ENCODE data around the gene PHF5A.
"Not testable (repeated sequence)": the region's sequence is repeated elsewhere in the genome, so short reads cannot be mapped to it uniquely, and the experiment has no call there.

The PHF5A gene

DNA sequence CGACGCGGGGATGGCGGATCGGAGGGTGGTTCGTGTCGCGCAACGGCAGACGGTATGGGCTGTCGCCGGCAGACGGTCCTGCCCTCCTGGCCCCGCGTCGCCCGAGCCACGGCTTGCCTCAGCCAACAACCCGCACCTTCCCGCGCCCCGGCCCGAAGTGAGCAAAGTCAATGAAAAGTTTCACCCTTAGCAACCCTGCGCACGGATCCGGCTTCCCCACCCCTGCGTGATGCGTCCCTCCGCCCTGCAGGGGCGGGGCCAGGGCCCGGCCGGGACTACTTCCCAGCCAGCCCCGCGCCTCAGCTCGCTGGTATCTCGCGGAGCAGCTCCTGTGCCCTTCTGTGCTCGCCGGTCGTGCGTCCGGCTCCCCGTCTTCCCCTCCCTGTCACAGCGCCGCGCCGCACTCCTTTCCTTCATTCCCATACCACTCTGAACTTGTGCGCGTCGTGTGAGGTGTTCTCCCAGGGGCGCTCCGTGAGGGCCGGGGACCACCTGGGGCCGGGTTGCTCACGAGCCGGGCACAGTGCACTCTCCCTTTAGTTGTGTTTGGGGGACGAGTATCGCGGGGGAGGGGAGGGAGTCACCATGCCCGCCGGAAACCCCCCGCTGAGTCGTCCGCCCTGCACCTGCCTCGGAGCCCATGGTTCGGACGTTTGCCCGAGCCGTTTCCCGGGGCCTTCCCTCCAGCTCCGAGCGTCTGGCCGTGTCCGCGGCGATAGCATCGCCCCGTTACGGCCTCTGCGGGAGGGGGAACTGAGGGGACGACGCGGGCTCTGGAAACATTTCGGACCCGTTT is 21.7 kb downstream of the PHF5A start, which contains the start of gene TOB2:
Gene TOB2 (minus strand): TSS at position 163 of the 796 bp plus-strand sequence. CDS start 9,456 bp downstream, outside the sequence.
- peak; percentile 95 for DNase-seq (ENCODE audit: low spot score)

DNA sequence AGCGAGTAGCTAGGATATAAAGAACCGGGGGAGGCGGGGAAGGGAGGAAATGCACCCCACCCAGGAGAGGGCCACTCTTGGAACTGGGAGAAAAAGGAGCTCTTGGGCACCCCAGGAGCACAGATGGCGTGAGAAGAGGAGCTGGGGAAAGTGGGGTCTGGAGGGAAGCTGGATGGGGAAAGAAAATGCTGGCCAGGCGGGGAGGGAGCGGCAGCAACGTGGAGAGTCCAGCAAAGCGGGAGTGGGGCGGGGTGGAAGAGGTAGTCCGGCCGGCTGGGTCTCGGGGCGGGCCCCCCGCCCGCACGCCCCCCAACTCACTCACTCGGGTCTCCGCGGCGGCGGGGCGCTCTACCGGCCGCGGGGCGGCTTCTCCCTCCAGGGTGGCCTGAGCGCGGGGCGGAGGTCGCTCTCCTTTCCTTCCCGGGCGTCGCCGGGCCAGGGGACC is 22.4 kb downstream of the PHF5A start:
- DNase-seq (ENCODE audit: low spot score) = no peak

DNA sequence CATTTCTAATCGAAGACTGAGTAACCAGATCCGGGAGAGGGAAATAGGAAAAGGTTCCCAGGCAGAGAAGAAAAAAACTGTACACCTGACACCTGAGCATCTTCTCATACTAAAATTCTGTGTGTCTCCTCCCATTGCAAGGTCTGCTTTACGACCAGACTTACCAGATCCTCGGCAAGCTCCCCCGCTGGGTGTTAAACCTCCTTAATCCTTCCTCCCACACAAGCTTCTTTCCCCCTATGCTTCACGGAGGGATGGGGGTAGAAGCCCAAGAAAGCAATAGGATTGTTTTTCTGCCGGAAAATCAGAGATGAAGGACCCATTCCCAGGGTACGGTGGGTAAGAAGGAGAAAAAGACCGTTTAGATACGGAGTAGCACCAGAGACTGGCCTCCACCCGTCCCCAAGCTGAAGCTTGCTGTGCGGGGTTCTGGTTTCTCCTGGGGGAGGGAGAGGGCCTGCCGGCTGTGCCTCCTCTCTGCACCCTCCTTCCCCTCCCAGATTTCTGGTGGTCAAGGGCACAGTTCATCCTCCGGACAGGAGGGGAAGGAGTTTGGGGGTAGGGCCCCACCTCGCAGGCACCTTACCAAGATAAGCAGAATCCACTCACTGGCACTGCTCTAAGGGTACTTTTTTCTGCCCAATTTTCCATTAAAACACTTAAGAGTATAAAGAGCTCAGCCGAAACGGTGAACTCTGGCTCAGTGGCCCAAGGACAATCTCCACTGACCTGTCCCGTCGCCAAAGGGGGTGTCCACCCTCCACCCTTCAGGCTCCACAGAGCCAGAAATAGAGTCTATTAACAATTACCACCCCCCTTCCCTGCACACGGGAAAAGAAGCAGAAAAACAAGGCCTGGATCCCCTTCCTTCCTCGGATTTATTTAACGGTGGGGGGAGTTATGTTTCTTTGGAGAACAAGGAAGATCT is 23.1 kb downstream of the PHF5A start:
- peak; percentile 10 for DNase-seq (ENCODE audit: low spot score)

DNA sequence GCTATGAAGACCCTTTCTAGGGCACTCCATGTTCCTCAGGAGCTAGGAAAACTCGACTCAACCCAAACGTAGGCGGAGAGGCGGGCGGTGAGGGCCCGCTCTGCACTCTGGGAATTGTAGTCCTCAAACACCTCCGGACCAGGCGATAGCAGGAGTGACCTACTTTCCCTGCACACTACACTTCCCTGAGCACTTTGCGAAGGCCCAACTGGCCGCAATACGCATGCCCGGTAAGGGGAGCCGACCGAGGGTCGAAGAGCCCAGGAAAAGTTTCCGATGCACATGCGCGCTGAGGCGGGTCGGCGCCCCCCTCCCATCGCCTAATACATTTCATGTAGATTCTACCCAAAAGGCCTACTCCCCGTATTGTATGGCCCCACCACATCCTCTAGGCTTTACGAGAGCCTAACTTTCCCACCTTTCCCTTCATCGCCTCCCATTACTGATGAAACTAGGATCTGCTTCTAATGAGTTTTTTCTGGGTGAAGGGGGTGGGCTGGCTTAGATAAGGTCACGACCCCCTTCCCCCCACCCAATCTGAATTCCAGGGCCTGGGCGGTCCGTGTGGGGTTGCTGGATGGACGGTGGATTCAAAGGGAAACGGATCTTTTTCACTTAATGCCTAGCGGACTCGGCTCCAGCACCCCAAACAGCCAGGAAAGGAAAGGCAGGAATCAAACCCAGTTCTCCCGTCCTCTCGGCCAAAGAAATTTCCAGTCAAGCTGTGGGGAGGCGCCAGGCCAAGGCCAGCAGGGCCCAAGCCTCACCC is 23.9 kb downstream of the PHF5A start:
- DNase-seq (ENCODE audit: low spot score) = peak; percentile 91

DNA sequence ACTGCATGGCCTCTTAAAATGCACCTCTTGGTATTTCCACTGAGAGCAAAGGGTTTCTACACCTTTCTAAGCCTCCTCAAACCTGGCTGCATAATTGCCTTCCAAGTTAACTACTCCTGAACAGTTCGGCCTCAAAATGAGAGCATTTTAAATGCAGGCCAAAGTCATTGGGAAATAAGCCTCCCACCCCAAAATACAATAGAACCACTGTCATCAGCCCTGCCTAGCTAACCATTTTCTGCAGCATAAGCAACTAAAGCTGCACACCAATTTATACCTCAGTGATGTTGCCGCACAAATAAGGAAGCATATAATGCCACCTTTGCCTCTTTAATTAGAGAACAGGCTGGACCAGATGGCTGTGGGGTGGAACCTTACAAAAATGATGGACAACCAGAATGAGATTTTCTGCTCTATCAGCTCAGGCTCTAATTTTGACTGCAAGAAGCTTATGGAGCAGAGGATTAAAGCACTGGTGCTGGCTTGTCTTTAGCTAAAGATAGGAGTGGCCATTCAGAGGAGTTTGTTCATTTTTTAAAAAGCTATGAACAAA is 26.2 kb downstream of the PHF5A start:
- DNase-seq (ENCODE audit: low spot score) = no peak

DNA sequence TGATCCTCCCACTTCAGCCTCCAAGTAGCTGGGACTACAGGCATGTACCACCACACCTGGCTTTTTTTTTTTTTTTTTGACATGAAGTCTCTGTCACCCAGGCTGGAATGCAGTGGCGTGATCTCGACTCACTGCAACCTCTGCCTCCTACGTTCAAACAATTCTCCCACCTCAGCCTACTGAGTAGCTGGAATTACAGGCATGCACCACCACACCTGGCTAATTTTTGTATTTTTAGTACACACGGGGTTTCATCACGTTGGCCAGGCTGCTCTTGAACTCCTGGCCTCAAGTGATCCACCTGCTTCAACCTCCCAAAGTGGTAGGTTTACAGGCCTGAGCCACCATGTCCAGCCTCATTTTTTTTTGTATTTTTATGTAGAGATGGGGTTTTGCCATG is 28.0 kb downstream of the PHF5A start:
- DNase-seq (ENCODE audit: low spot score) = not testable (repeated sequence)

DNA sequence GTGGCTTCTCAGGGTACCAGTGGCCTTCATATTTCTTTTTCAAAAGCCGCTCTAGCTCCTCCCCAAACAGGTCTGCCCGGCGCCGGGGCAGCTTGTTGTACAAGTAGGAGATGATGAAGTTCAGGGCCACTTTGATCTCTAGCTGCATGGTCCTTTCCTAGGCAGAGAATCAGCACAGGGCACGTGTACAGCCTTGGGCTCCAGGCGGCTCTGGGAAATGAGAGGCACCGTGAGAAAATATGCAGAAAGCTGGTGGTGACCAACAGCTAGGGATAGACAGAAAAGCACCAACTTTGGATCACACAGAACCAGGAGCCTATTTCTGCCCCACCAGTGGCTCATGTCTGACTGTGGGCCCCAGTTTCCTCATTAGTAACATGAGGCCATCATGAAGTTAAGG is 31.3 kb downstream of the PHF5A start:
- no peak for DNase-seq (ENCODE audit: low spot score)

DNA sequence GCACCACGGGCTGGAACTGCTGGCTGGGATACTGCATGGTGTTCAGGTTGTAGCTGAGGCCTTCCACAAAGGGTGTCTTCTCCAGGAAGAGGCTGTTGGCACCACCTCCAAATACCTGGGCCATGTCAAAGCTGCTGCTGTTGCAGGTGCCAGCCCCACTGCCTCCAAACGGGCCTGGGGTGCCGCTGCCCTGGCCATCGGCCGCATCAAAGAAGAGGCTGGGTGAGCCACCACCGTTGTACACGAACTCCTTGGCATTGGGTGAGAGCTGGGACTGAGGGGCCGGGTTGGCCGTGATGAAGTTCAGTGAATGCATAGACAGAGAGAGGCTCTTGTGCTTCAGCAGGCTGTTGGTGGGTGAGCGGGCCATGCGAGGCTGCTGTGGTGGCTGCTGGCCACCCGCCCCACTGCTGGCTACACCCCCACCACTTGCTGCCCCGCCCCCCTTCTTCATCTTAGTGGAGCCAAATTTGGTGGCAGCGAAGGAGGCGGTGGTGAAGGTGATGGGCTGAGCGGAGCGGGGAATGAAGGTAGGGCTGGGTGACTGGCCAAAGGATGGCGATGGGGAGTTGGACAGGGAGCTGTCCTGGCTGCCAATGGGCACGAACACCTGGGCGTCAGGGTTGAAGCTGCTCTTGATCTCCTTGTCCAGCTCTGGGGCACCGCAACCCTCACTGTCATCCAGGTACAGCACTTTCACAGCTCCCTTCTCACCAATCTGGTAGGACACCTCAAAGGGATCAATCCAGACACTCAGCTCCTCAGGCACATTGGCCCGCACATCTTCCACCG is 32.0 kb downstream of the PHF5A start:
- no peak for DNase-seq (ENCODE audit: low spot score)

DNA sequence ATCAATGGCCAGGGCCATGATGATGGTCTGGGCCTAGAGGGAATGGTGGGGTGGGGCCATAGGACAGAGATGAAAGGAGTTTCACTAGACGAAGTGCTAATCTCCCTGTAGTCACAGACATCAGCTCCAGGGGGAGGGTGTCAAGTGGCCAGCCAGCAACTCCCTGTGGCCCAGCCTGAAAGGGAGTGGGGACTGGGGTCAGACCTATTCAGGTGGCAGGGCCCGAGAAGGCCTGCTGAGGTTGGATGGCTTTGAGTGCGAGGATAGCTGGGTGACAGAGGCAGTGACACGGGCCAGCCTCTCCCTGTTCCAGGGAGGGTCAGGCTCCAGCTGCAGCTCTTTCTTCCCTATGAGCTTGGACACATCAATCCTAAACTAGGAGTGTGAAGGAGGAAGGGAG is 32.9 kb downstream of the PHF5A start:
- no peak for DNase-seq (ENCODE audit: low spot score)

DNA sequence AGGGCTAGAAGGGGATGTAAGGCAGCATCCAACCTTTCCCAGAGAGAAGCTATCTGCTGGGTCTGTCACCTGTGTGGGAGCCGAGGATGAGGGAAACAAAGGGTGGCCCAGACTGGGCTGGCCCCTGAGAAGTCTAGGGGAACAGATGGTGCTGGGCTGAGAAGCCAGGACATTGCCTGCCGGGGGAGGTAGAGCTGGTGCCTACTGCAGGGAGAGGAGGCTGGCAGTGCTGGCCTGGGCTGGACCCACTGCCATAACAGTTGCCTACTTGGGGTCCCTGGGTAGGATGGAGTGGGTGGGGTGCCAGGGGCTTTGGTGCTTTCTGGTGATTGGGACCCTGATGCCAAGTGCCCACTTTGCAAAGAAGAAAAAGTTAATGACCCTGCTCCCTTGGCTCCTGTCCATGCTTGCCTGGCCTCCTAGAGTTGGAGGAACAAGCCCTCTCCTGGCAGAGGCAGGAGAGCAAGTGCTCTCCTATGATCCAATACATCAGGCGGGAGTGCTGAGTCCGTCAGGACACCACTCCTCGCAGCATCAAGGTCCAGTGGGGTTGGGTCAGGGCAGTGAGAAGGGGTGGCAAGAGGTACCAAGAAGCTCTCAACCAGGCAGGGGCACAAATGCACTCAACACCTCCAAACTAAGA is 34.0 kb downstream of the PHF5A start:
- DNase-seq (ENCODE audit: low spot score) = not testable (repeated sequence)

DNA sequence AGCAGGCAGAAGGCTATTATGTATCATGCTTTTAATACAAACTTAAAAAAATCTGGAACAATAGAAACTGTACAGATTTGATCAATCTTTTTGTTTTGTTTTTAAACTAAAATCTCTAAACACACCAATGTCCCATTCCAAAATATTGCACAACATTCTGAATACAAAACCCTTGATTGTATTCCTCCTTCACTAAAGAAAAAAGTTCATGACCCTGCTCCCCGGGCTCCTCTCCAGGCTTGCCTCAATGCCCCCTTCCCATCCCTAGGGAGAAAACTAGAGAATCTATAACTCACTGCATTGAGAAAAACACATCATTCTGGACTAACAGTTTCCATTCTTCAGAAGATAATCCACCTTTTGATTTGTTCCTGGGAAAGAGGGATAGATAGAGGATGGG is 35.0 kb downstream of the PHF5A start:
- not testable (repeated sequence) for DNase-seq (ENCODE audit: low spot score)

DNA sequence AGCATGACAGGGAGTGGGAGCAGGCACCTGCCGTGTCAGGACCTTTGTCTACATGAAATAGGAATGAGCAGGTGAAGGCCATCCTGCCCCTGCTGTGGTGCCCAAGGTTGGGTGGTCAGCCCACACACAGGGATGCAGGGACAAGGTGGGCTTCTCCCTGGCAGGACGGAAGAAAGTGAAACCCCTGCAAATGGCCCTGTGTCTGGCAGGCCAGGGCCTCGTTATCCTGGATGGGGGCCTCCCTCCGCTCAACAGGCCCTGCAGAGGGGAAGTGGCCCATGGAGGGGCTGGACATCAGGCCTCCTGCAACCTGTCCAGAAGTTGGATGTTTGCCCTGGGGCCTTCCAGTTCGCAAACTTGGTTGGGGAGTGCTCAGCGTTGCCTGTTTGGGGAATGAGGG is 36.8 kb downstream of the PHF5A start:
- no peak for DNase-seq (ENCODE audit: low spot score)

DNA sequence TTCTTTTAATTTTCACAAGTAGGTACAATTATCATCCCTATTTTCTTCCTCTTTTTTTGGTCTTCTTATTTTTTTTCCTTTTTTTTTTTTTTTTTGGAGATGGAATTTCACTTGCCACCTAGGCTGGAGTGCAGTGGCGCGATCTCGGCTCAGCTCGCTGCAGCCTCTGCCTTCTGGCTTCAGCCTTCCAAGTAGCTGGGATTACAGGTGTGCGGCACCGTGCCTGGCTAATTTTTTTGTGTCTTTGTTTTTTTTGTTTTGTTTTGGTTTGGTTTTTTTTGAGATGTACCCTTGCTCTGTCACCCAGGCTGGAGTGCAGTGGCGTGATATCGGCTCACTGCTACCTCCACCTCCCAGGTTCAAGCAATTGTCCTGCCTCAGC is 38.5 kb downstream of the PHF5A start:
- DNase-seq (ENCODE audit: low spot score) = no peak

DNA sequence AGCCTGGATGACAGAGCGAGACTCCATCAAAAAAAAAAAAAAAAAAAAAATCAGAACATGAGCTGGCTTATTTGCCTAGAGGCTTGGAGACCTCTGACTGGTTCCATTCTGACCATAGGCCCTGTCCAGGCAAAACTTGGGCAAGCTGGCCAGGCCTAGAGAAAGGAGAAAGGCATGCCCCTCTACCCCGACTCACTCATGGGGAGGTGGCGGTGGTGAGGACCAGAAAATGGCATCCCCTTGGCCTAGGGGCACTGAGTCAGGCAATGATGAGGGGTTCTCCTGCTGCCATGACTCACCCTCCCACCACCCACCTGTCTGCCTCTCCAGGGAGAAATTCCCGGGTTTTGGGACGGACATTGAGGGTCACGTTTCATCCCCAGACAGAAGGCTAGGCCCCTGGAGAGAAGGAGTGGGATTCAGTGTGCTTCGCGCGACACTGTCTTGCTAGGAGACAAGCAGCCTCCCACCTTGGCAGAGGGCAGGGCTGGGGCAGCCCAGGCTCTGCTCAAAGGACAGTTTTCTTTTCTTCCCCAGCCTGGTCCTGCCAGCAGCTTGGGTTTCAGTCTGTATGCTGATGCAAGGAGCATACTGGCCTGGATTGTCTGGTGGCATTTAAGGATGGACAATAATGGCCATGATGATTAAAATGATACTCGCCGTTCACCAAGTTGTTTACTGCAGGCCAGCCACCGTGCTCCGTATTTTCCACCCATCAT is 39.1 kb downstream of the PHF5A start:
- DNase-seq (ENCODE audit: low spot score) = no peak

DNA sequence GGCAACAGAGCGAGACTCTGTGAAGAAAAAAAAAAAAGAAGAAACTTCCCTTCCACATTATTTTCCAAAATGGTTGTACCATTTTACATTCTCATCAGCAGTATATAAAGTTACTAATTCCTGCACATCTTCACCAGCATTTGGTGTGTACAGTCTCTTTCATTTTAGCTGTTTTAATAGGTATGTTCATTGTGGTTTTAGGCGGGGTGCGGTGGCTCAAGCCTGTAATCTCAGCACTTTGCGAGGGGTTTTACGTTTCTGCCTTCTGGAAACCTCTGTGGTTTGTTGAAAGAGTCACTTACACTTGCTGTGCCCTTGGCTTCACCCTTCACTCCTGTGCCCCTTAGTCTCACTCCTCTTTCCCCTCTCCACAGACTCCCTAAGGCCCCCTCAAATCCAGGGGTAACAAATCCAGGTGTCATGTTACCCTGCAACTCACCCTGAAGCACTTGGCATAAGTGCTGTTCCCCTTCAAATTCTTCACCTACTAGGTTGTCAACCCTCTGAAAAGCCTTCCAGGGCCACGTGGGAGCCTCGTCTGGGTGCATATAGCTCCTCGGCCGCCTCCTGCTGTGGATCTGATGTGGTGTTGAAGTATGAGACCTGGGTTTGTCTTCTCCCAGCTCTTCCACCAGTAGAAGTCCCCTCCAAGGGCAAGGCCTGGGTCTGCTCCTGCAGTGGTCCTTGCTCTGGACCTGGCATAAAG is 42.7 kb downstream of the PHF5A start:
- DNase-seq (ENCODE audit: low spot score) = peak; percentile 53

DNA sequence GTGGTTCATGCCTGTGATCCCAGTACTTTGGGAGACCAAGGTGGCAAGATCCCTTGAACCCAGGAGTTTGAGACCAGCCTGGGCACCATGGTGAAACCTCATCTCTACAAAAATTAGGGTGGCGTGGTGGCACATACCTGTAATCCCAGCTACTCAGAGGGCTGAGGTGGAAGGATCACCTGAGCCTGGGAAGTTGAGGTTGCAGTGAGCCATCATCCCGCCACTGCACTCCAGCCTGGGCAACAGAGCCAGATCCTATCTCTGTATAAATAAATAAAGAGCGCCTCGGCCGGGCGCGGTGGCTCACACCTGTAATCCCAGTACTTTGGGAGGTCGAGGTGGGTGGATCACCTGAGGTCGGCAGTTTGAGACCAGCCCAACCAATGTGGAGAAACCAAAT is 49.8 kb downstream of the PHF5A start:
- DNase-seq (ENCODE audit: low spot score) = no peak

DNA sequence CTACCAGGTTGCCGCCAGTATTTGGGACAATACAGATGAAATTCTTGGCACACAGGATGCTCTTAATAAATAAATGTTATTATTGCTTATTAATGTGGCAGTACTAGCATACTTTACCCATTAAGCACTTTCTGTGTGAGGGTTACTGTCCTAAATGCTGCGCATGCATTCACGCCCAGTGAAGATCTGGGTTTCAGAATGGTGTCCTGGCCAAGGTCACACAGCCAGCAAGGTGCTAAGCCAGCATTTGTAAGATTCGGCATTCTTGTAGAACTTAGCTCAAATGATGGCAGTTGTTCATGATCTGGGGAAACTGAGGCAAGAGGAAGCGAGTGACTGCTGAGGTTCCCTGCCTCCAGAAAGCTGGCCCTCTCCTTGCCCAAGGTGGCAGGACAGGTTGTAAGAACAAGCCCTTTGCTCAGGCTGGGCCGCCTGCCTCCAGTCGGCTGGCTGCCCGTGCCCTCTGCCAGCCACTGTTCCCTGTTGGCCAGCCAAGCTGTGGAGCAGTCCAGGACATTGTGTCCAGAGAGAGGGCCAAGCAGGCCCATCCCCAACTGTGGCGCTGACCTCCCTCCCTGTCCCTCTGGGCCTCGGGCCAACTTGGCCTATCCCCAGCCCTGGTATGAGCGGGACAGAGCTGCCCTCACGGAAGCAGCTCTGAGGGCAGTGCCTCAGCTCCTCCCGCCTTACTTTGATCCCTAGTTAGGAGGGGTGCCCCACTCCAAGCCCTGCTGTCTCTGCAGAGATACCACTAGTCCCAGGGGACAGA is 50.7 kb downstream of the PHF5A start:
- no peak for DNase-seq (ENCODE audit: low spot score)

DNA sequence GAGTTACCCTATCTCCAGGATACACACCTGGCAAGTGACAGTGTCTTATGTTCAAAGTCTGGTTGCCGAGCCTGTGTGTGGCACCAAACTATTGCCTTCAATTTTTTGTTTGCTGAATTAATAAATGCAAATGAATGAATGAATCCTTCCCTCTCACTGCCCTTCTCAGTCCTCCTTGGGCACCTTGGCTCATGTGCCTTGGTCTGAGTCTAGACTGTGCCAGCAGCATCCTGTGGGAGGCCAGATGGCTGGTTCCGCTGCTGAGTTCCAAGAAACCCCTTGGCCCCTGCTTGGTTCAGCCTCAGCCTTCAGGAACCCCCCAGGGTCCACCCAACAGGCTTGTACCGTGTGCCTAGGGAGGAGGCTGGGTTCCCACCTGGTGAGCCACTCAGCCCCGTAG is 52.9 kb downstream of the PHF5A start:
- no peak for DNase-seq (ENCODE audit: low spot score)

Measured in CD4-positive, alpha-beta T cell treated with Interleukin-2 at 100 ng/mL for 4 hours (primary cell).